ENCODE data around the gene RHOC.

Gene RHOC

DNA sequence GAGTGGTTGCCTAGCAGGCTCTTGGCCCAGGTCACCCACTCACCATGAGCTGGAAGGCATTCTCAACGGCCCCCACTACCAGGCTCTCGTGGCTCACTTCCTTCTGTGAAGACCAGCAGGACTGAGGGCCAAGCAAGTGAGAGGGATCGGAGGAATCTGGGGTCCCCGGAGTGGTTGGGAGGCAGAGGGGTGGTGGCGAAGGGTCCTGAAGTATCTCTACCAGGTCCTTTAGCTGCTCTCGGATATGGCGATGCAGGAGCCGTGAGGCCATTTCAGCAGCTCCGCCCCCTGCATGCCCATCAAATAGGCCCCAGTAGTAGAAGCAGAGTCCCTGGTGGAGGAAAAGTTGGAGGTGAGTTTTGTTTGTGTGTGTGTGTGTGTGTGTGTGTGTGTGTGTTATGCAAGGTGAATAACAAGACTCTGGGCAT lies 5.8 kb upstream of the RHOC start:
- TF ChIP-seq, protein P1, sequence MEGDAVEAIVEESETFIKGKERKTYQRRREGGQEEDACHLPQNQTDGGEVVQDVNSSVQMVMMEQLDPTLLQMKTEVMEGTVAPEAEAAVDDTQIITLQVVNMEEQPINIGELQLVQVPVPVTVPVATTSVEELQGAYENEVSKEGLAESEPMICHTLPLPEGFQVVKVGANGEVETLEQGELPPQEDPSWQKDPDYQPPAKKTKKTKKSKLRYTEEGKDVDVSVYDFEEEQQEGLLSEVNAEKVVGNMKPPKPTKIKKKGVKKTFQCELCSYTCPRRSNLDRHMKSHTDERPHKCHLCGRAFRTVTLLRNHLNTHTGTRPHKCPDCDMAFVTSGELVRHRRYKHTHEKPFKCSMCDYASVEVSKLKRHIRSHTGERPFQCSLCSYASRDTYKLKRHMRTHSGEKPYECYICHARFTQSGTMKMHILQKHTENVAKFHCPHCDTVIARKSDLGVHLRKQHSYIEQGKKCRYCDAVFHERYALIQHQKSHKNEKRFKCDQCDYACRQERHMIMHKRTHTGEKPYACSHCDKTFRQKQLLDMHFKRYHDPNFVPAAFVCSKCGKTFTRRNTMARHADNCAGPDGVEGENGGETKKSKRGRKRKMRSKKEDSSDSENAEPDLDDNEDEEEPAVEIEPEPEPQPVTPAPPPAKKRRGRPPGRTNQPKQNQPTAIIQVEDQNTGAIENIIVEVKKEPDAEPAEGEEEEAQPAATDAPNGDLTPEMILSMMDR (IDR thresholded peaks at IDR 0.05; ENCODE audit: control insufficient read depth, insufficient read depth, low read depth, low read length, missing control alignments): no peak
- H3K4me3 ChIP-seq (ENCODE audit: control insufficient read depth, low read depth, low read length): no peak overlapping the region
- DNase-seq (ENCODE audit: low read depth): no peak

DNA sequence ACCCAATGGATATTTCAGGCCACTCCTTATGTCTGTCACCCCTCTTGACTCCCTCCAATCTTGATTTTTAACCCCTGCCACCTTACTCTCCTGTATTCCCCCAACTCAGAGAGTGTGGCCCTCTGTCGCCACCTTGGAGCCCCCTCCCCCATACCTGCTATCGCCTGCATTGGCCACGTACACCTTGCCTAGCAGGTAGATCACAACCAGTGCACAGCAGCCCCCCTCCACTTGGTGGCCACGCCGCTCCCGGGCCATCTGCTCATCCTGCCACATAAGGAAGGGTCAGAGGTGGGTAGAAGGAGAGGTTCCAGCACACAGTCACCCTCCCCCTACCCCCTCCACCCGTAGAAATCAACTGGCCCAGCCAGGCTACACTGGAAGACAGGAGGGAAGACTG lies 5.3 kb upstream of the RHOC start:
- TF ChIP-seq, protein P1 (IDR thresholded peaks at IDR 0.05; ENCODE audit: control insufficient read depth, insufficient read depth, low read depth, low read length, missing control alignments): no peak
- H3K4me3 ChIP-seq (ENCODE audit: control insufficient read depth, low read depth, low read length): no peak overlapping the region
- no peak for DNase-seq (ENCODE audit: low read depth)

DNA sequence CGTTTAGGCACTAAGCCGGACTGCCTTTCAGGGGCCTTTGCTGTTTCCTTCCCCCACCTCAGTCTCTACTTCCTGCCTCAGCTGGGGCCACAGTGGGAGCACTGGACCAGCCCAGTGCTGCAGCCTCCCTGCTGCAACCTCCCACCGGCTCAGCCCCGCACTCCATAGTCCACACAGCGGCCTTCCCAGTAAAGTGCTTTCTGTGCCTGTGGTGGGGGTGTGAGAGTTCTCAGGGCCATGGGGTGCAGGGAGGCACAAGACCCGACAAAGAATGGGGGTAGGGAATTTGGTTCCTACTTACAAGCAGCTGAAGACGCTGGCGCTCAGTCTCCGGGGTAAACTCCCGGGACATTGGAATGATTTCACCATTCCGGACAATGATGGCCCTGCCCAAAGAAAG lies 4.7 kb upstream of the RHOC start:
- H3K4me3 ChIP-seq (ENCODE audit: control insufficient read depth, low read depth, low read length): no peak overlapping the region
- TF ChIP-seq, protein P1 (IDR thresholded peaks at IDR 0.05; ENCODE audit: control insufficient read depth, insufficient read depth, low read depth, low read length, missing control alignments): no peak
- no peak for DNase-seq (ENCODE audit: low read depth)

DNA sequence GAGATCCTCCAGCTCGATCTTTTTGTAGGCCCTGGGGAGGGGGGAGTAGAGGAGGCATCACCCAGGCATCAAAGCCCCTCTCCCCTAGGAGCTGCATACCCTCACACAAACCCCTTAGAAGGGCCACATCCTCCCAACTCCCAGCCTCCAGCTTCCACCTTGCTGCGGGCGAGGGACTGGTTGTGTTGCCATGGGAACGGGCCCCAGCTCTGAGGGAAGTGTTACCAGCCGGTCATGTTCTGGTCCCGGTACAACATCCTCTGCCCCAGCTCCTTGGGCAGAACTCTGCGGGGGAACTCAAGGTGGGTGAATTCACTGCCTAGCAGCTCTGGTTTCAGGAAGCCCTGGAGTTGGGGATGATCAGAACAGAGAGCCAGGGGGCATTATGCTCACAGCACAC lies 4.1 kb upstream of the RHOC start:
- DNase-seq (ENCODE audit: low read depth): no peak
- H3K4me3 ChIP-seq (ENCODE audit: control insufficient read depth, low read depth, low read length): no peak overlapping the region
- TF ChIP-seq, protein P1 (IDR thresholded peaks at IDR 0.05; ENCODE audit: control insufficient read depth, insufficient read depth, low read depth, low read length, missing control alignments): no peak

DNA sequence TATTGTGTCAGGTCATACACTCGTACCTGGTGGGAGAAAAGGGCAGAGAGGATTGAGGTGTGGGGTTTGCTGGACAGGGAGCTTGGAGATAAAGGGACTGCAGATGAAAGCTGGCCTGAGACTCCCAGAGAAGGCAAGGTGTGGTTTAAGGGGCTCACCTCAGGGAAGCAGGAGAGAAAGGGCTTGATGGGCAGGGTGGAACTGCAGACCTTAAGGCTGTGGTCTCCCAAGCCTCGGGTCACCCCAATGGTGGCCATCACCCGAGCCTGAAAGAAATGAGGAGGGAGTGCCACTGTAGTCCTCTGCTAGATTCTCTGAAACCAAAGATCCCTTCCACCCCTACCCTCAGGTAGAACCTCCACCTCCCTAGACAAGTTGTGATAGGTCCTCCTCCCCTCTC lies 3.7 kb upstream of the RHOC start:
- TF ChIP-seq, protein P1 (IDR thresholded peaks at IDR 0.05; ENCODE audit: control insufficient read depth, insufficient read depth, low read depth, low read length, missing control alignments): no peak
- no peak for DNase-seq (ENCODE audit: low read depth)

DNA sequence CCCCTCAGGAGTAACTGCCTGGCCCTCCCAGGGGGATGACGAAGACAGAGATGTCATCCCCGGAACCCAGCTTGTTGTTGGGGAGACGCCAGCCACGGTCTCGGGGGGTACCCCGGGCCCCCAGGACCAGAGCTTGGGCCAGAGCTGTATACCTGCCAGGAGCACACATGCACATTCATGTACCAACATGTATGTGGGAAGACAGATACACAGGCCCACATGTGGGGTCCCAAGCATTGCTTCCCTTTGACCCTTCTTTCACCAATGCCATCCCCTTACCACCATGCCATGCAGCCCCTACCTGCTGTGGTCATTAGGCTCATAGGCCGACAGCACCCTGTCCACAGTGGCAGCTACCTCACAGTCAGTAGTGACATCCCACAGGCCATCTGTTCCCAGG lies 3.2 kb upstream of the RHOC start:
- TF ChIP-seq, protein P1 (IDR thresholded peaks at IDR 0.05; ENCODE audit: control insufficient read depth, insufficient read depth, low read depth, low read length, missing control alignments): no peak
- no peak for DNase-seq (ENCODE audit: low read depth)
- no peak overlapping the region for H3K4me3 ChIP-seq (ENCODE audit: control insufficient read depth, low read depth, low read length)

More for the DNA sequence above, 3.7 kb upstream of the RHOC start:
- no peak overlapping the region for H3K4me3 ChIP-seq (ENCODE audit: control insufficient read depth, low read depth, low read length)

DNA sequence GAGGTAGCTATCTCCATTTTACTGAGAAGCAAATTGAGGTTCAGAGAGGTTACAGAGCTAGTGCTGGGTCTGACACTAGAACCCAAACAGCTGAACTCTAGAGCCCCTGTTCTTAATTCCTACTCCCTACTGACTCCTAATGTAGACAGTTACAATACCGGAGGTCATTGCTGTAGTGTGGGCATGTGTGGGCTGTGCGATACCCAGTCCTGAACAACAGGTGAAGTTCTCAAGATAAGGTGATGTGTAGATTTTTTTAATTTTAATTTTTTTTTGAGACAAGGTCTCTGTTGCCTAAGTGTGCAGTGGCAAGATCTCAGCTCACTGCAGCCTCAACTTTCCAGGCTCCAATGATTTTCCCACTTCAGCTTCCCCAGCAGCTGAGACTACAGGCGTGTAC lies 1.6 kb upstream of the RHOC start:
- no peak for DNase-seq (ENCODE audit: low read depth)
- TF ChIP-seq, protein P1 (IDR thresholded peaks at IDR 0.05; ENCODE audit: control insufficient read depth, insufficient read depth, low read depth, low read length, missing control alignments): no peak
- no peak overlapping the region for H3K4me3 ChIP-seq (ENCODE audit: control insufficient read depth, low read depth, low read length)
